Smooth muscle cell (in vitro differentiated cells): ENCODE results near the gene ADNP2. TPM values are rescaled to one million over a fixed set of nuclear protein-coding genes. Genes with fewer than 3 reads are reported as not detected.

ENCODE experiments used
- DNase-seq: peaks from one replicate; lab custom pipeline; 2025; ENCODE audit not compliant: unreplicated experiment; lab: John Stamatoyannopoulos, UW
- H2AFZ ChIP-seq: fragments of 200-600 bp; sonication (generic); 2 replicates; pipeline ENCODE4 v1.6.0; 2016; ENCODE audit warnings: antibody characterized with exemption, low read depth, mild to moderate bottlenecking
- H3F3A ChIP-seq: fragments of 200-600 bp; sonication (generic); 2 replicates; pipeline ENCODE4 v1.6.0; 2017; ENCODE audit warnings: antibody characterized with exemption, low read depth
- H3K27ac ChIP-seq: fragments of 200-600 bp; sonication (generic); 2 replicates; pipeline ENCODE4 v1.5.1; 2016; ENCODE audit warnings: low read depth, mild to moderate bottlenecking
- H3K27me3 ChIP-seq: fragments of 200-600 bp; sonication (generic); 2 replicates; pipeline ENCODE4 v1.6.1; 2016; ENCODE audit warnings: low read depth, mild to moderate bottlenecking
- H3K36me3 ChIP-seq: fragments of 200-600 bp; sonication (generic); 2 replicates; pipeline ENCODE4 v1.5.1; 2016; ENCODE audit warnings: low read depth
- H3K4me1 ChIP-seq: fragments of 200-600 bp; sonication (generic); 2 replicates; pipeline ENCODE4 v1.5.1; 2016; ENCODE audit warnings: low read depth
- H3K4me2 ChIP-seq: fragments of 200-600 bp; sonication (generic); 2 replicates; pipeline ENCODE4 v1.6.0; 2016; ENCODE audit warnings: mild to moderate bottlenecking
- H3K4me3 ChIP-seq: fragments of 200-600 bp; sonication (generic); 2 replicates; pipeline ENCODE4 v1.5.1; 2016; ENCODE audit warnings: mild to moderate bottlenecking
- H3K79me2 ChIP-seq: fragments of 200-600 bp; sonication (generic); 2 replicates; pipeline ENCODE4 v1.6.0; 2016; ENCODE audit warnings: low read depth, mild to moderate bottlenecking
- H3K9ac ChIP-seq: fragments of 200-600 bp; sonication (generic); 2 replicates; pipeline ENCODE4 v1.6.0; 2016; ENCODE audit warnings: low read depth
- H3K9me3 ChIP-seq: fragments of 200-600 bp; sonication (generic); replicated peaks from 2 replicates; pipeline ENCODE4 v1.5.1; 2016; ENCODE audit warnings: low read depth
- H4K20me1 ChIP-seq: fragments of 200-600 bp; sonication (generic); 2 replicates; pipeline ENCODE4 v1.6.0; 2016; ENCODE audit warnings: low read depth
- WGBS: methylation state at CpG from one replicate; pipeline ENCODE4 v1.1.7; 2016; ENCODE audit warnings: low lambda C conversion rate; 5-methylcytosine and 5-hydroxymethylcytosine counted together
- polyA plus RNA-seq: library from polyadenylated mRNA; unstranded; fragments of >200 nt; fragmentation: Nextera tagmentation; extraction: Ambion mirVana; gene quantifications from 2 replicates; pipeline ENCODE4 v1.2.1, GENCODE V29; 2016
- total RNA-seq: library from RNA; depleted of rRNA; stranded (reverse); fragments of >200 nt; gene quantifications from 2 replicates; pipeline ENCODE4 v1.2.3, GENCODE V29; 2014
- TF ChIP-seq, protein P1 (sequence below): fragments of 200-600 bp; sonication (generic); IDR thresholded peaks from 2 replicates; pipeline ENCODE4 v1.5.1; 2017; ENCODE audit warnings: borderline replicate concordance, mild to moderate bottlenecking, antibody characterized with exemption; ENCODE audit not compliant: insufficient read depth, poor library complexity, severe bottlenecking

ADNP2 gene
- total and polyA plus RNA-seq, 2 experiments from 2014 or later = 9.1 to 28.3 TPM

- Histone ChIP-seq H3K27ac (no peak overlapping the region), H4K20me1 (peaks cover 88% of the 10 kb centered on the region), H3K4me3 (no peak overlapping the region), H2AFZ (no peak overlapping the region), H3K79me2 (peaks cover 97% of the 10 kb centered on the region), H3K9ac (no peak overlapping the region), H3K4me2 (no peak overlapping the region), H3K4me1 (peaks cover 10% of the 10 kb centered on the region), H3K9me3 (no peaks in the 10 kb centered on the region), H3K27me3 (no peaks in the 10 kb centered on the region), H3K36me3 (no peaks in the 10 kb centered on the region), H3F3A (no peaks in the 10 kb centered on the region)
- no peak for DNase-seq
- TF ChIP-seq, protein P1, sequence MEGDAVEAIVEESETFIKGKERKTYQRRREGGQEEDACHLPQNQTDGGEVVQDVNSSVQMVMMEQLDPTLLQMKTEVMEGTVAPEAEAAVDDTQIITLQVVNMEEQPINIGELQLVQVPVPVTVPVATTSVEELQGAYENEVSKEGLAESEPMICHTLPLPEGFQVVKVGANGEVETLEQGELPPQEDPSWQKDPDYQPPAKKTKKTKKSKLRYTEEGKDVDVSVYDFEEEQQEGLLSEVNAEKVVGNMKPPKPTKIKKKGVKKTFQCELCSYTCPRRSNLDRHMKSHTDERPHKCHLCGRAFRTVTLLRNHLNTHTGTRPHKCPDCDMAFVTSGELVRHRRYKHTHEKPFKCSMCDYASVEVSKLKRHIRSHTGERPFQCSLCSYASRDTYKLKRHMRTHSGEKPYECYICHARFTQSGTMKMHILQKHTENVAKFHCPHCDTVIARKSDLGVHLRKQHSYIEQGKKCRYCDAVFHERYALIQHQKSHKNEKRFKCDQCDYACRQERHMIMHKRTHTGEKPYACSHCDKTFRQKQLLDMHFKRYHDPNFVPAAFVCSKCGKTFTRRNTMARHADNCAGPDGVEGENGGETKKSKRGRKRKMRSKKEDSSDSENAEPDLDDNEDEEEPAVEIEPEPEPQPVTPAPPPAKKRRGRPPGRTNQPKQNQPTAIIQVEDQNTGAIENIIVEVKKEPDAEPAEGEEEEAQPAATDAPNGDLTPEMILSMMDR = no peak
Observed at GRCh38 chr18:80124131-80124530, 15.1 kb downstream of the ADNP2 start.

DNA sequence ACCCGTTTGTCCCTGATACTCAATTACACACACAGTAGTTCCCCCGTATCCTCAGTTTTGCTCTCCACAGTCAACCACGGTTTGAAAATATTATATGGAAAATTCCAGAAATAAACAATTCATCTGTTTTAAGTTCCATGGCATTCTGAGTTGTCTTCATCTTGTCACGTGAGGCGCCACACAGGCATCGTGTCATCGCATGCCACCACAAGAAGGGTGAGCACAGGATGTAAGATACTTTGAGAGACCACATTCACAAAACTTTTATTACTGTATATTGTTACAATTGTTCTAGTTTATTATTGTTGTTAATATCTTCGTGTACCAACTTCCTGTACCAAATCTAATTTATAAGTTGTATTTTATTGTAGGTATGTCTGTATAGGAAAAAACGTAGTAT lies 17.7 kb downstream of the ADNP2 start:
- H2AFZ ChIP-seq = no peak overlapping the region
- WGBS = 98% methylated on average over 9 of the region's 9 CpGs
- no peak overlapping the region for H3K9ac ChIP-seq
- no peaks in the 10 kb centered on the region for H3F3A ChIP-seq
- H3K79me2 ChIP-seq = peaks cover 100% of the 10 kb centered on the region
- no peak overlapping the region for H3K27ac ChIP-seq
- H3K27me3 ChIP-seq = no peaks in the 10 kb centered on the region
- no peaks in the 10 kb centered on the region for H3K4me1 ChIP-seq
- DNase-seq = no peak
- no peak overlapping the region for H3K4me3 ChIP-seq
- no peak overlapping the region for H3K4me2 ChIP-seq
- H3K9me3 ChIP-seq = no peaks in the 10 kb centered on the region
- TF ChIP-seq, protein P1 = no peak
- H3K36me3 ChIP-seq = no peaks in the 10 kb centered on the region
- H4K20me1 ChIP-seq = peaks cover 87% of the 10 kb centered on the region

DNA sequence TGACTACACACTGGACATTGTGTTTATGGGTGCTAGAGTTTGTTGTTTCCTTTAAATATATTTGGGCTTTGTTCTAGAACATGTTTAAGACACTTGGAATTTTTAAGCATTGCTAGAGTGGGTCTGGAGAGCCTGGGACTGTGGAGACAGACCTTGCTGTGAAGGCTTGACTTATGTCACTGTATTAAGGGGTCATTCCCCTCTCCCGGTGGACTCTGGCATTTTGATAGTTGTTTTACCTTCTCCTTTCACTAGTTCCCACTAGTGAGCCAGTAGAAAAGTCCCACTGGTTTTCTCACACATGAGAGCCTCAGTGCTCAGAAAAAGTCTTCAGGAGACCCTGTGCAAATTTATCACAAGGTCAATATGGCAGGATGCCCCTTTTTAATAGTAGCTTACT lies 18.6 kb downstream of the ADNP2 start:
- no peak overlapping the region for H3K4me3 ChIP-seq
- WGBS = 88% methylated on average over 1 of the region's 1 CpG
- no peaks in the 10 kb centered on the region for H3K9me3 ChIP-seq
- H3K27ac ChIP-seq = no peak overlapping the region
- peaks cover 98% of the 10 kb centered on the region for H3K79me2 ChIP-seq
- DNase-seq = no peak
- H3K9ac ChIP-seq = no peak overlapping the region
- no peaks in the 10 kb centered on the region for H3K36me3 ChIP-seq
- H3K4me1 ChIP-seq = no peaks in the 10 kb centered on the region
- H2AFZ ChIP-seq = no peak overlapping the region
- no peak overlapping the region for H3K4me2 ChIP-seq
- no peaks in the 10 kb centered on the region for H3K27me3 ChIP-seq
- no peaks in the 10 kb centered on the region for H3F3A ChIP-seq
- TF ChIP-seq, protein P1 = no peak
- peaks cover 79% of the 10 kb centered on the region for H4K20me1 ChIP-seq

GRCh38 chr18:80129672-80130367 lies 20.8 kb downstream of the ADNP2 start:
- Histone ChIP-seq H3K4me1 (no peaks in the 10 kb centered on the region), H3K9me3 (no peaks in the 10 kb centered on the region), H3K4me2 (no peak overlapping the region), H2AFZ (no peak overlapping the region), H3K79me2 (peaks cover 91% of the 10 kb centered on the region), H3K27me3 (no peaks in the 10 kb centered on the region), H3K27ac (no peak overlapping the region), H4K20me1 (peaks cover 60% of the 10 kb centered on the region), H3K4me3 (no peak overlapping the region), H3K36me3 (no peaks in the 10 kb centered on the region), H3F3A (no peaks in the 10 kb centered on the region), H3K9ac (no peak overlapping the region)
- TF ChIP-seq, protein P1 = no peak
- no peak for DNase-seq
- 88% methylated on average over 7 of the region's 7 CpGs for WGBS
